Left lung (tissue), 10 donors: Measurements from ENCODE around the gene MYL12B. TPM values are rescaled to one million over a fixed set of nuclear protein-coding genes. Genes with fewer than 3 reads are reported as not detected.

ENCODE experiments used
- ATAC-seq: fragments of 200-7000 bp; cut with Tn5 transposase; one replicate; pipeline ENCODE4 v1.9.1; 2020; ENCODE audit warnings: moderate library complexity
- DNase-seq, 4 donors: peaks; one replicate each; pipeline ENCODE4 v3.0.0-alpha.2; 2013 to 2020
- H3K27ac ChIP-seq, 2 donors: fragments of 200-600 bp; sonication (generic) in 1 of 2; one replicate each; pipeline versions ENCODE4 v1.5.0 to v1.8.0; 2020 to 2021
- H3K27me3 ChIP-seq, 2 donors: fragments of 200-600 bp; sonication (generic) in 1 of 2; one replicate each; pipeline versions ENCODE4 v1.5.0 to v1.8.0; 2020 to 2021
- H3K36me3 ChIP-seq, 2 donors: fragments of 200-600 bp; sonication (generic) in 1 of 2; one replicate each; pipeline versions ENCODE4 v1.5.0 to v1.8.0; 2020 to 2021
- H3K4me1 ChIP-seq, 2 donors: fragments of 200-600 bp; one replicate each; pipeline ENCODE4 v1.8.0; 2021
- H3K4me3 ChIP-seq, 2 donors: fragments of 200-600 bp; sonication (generic) in 1 of 2; one replicate each; pipeline versions ENCODE4 v1.5.0 to v1.8.0; 2020 to 2021; ENCODE audit warnings: mild to moderate bottlenecking in 1 of 2
- H3K9me3 ChIP-seq, 2 donors: fragments of 200-600 bp; sonication (generic) in 1 of 2; one replicate each; pipeline versions ENCODE4 v1.5.0 to v1.8.0; 2020 to 2021
- CTCF ChIP-seq, 2 donors: fragments of 200-600 bp; sonication (generic) in 1 of 2; IDR thresholded peaks; one replicate each; pipeline versions ENCODE4 v1.5.0 to v1.8.0; 2021; ENCODE audit warnings: antibody characterized with exemption in 2 of 2
- intact Hi-C, 2 donors: fragments of 100-400 bp; cut with DNase I; formaldehyde crosslinking; loops; one replicate each; pipeline versions ENCODE4 v1.11.2 to v1.14.2; 2022
- polyA plus RNA-seq, 6 donors: library from polyadenylated mRNA; unstranded; fragments of 120-200 nt; gene quantifications; one replicate each; pipeline ENCODE4 v1.2.1, GENCODE V29; 2013; ENCODE audit not compliant: insufficient read length in 6 of 6
- total RNA-seq, 2 donors: library from RNA; stranded (reverse); fragmentation: NEBNext Ultra II Directional; extraction: Animal tissue kit (Norgen Biotek cat#: 25700); gene quantifications; one replicate each; pipeline ENCODE4 v1.2.1, GENCODE V29; 2021
- donor health status: DM: no; HTN: yes; CAD: no.
- donor health status: DM: no; HTN: no; CAD: no.

Gene MYL12B
- total and polyA plus RNA-seq, 8 donors: 377 to 473 (median 420) TPM

GRCh38 chr18:3214855-3215637 is 46.9 kb upstream of the MYL12B start:
- no peak overlapping the region for H3K27ac ChIP-seq
- H3K9me3 ChIP-seq: no peaks in the 10 kb centered on the region
- H3K4me3 ChIP-seq: no peak overlapping the region
- no peaks in the 10 kb centered on the region for H3K27me3 ChIP-seq
- TF ChIP-seq CTCF (IDR thresholded peaks at IDR 0.05): no peak
- intact Hi-C loops: no loop called here
- no peaks in the 10 kb centered on the region for H3K36me3 ChIP-seq
- no peak for ATAC-seq
- H3K4me1 ChIP-seq: peaks cover 0 to 7% of the 10 kb centered on the region in 2 donors
- no peak for DNase-seq

- Histone ChIP-seq H3K9me3 (no peaks in the 10 kb centered on the region), H3K27me3 (no peaks in the 10 kb centered on the region), H3K27ac (no peak overlapping the region), H3K36me3 (no peaks in the 10 kb centered on the region), H3K4me1 (peaks cover 0 to 7% of the 10 kb centered on the region in 2 donors), H3K4me3 (no peak overlapping the region)
- intact Hi-C loops: no loop called here
- no peak for ATAC-seq
- DNase-seq: no peak
- no peak for TF ChIP-seq CTCF (IDR thresholded peaks at IDR 0.05)
Observed at GRCh38 chr18:3216987-3217386, 44.9 kb upstream of the MYL12B start.

- Histone ChIP-seq H3K4me1 (peaks cover 0 to 6% of the 10 kb centered on the region in 2 donors), H3K4me3 (no peak overlapping the region), H3K27ac (no peak overlapping the region), H3K27me3 (no peaks in the 10 kb centered on the region), H3K36me3 (no peaks in the 10 kb centered on the region), H3K9me3 (no peaks in the 10 kb centered on the region)
- no peak for TF ChIP-seq CTCF (IDR thresholded peaks at IDR 0.05)
- intact Hi-C loops: no loop called here
- ATAC-seq (peak; percentile 91), DNase-seq (peak in 1 of 4 donors; percentile 26)
Observed at GRCh38 chr18:3217948-3218647, 43.8 kb upstream of the MYL12B start.

- TF ChIP-seq CTCF (IDR thresholded peaks at IDR 0.05): no peak
- no peaks in the 10 kb centered on the region for H3K4me1 ChIP-seq
- no peak overlapping the region for H3K27ac ChIP-seq
- intact Hi-C loops: no loop called here
- no peaks in the 10 kb centered on the region for H3K27me3 ChIP-seq
- H3K4me3 ChIP-seq: no peak overlapping the region
- DNase-seq: no peak
- ATAC-seq: no peak
- H3K9me3 ChIP-seq: no peaks in the 10 kb centered on the region
- H3K36me3 ChIP-seq: no peaks in the 10 kb centered on the region
Observed at GRCh38 chr18:3218819-3219218, 43.1 kb upstream of the MYL12B start.

- Histone ChIP-seq H3K27me3 (no peaks in the 10 kb centered on the region), H3K4me3 (no peak overlapping the region), H3K27ac (no peak overlapping the region), H3K36me3 (no peaks in the 10 kb centered on the region), H3K9me3 (no peaks in the 10 kb centered on the region), H3K4me1 (no peaks in the 10 kb centered on the region)
- ATAC-seq: no peak
- TF ChIP-seq CTCF (IDR thresholded peaks at IDR 0.05): no peak
- intact Hi-C loops: no loop called here
- DNase-seq: no peak
Observed at GRCh38 chr18:3219241-3219630, 42.7 kb upstream of the MYL12B start.
